Umbilical cord (tissue), 2 donors: ENCODE results near the gene SIX5. TPM values are rescaled to one million over a fixed set of nuclear protein-coding genes. Genes with fewer than 3 reads are reported as not detected.
"Not testable (repeated sequence)": the region's sequence is repeated elsewhere in the genome, so short reads cannot be mapped to it uniquely, and the experiment has no call there.

Experiments
- DNase-seq: peaks from one replicate; pipeline ENCODE4 v3.0.0-alpha.2; 2015; ENCODE audit warnings: low spot score
- total RNA-seq: library from RNA; depleted of rRNA; stranded (reverse); fragments of >200 nt; gene quantifications from one replicate; pipeline ENCODE4 v1.2.3, GENCODE V29; 2014; ENCODE audit warnings: low replicate concordance; ENCODE audit not compliant: insufficient read depth

SIX5 gene
- total RNA-seq, 1 donor from 2014 or later: 18.8 TPM

- DNase-seq: no peak
Measured at GRCh38 chr19:45758921-45759320, 10.1 kb downstream of the SIX5 start.

- DNase-seq: no peak
Measured at GRCh38 chr19:45757695-45758094, 11.4 kb downstream of the SIX5 start.

GRCh38 chr19:45754323-45754722 lies 14.7 kb downstream of the SIX5 start:
- DNase-seq: no peak

GRCh38 chr19:45753548-45753947 lies 15.5 kb downstream of the SIX5 start:
- peak; percentile 41 for DNase-seq

DNA sequence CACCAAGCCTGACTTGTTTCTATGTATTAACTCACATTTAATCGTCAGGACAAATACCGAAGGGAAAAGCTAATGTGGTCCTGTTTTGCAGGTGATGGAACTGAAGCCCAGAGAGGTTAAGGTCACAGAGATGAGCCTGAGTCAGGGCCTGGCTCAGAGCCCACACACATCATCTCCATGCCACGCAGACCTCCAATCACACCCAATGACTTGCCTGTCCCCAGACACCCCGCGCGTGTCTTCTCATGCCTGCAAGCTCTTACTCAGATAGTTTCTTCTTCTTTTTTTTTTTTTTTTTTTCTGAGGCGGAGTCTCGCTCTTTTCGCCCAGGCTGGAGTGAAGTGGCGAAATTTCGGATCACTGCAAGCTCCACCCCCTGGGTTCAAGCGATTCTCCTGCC lies 16.4 kb downstream of the SIX5 start:
- DNase-seq: no peak

- DNase-seq: not testable (repeated sequence)
Measured at GRCh38 chr19:45751483-45751882, 17.6 kb downstream of the SIX5 start.

- no peak for DNase-seq
Measured at GRCh38 chr19:45747513-45747912, 21.5 kb downstream of the SIX5 start.

- DNase-seq: no peak
Measured at GRCh38 chr19:45746866-45747265, 22.2 kb downstream of the SIX5 start.

DNA sequence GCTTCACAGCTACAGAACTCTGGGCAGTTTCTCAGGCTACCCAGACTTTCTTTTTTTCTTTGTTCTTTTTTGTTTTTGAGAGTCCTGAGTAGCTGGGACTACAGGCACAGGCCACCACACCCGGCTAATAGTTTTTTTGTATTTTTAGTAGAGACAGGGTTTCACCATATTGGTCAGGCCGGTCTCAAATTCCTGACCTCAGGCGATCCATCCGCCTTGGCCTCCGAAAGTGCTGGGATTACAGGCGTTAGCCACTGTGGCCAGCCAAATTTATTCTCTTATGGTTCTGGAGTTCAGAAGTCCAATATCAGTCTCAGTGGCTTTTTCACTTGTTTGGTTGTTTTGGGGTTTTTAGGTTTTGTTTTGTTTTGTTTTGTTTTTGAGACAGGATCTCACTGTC lies 23.4 kb downstream of the SIX5 start:
- DNase-seq: no peak

GRCh38 chr19:45742969-45743368 lies 26.1 kb downstream of the SIX5 start:
- DNase-seq: no peak

GRCh38 chr19:45739498-45740439 lies 29.3 kb downstream of the SIX5 start:
- DNase-seq: no peak

- no peak for DNase-seq
Measured at GRCh38 chr19:45733160-45733810, 35.8 kb downstream of the SIX5 start, which contains the start of gene MEIOSIN. TSS of gene MEIOSIN (plus strand) at chr19:45733439. CDS start at chr19:45735377, 1,938 bp downstream.

GRCh38 chr19:45730368-45731288 lies 38.4 kb downstream of the SIX5 start, which contains the start of gene FBXO46:
TSS of gene FBXO46 (minus strand) at chr19:45730896. CDS start at chr19:45713495, 17,401 bp downstream.
- DNase-seq: peak; percentile 99

GRCh38 chr19:45729800-45730290 lies 39.2 kb downstream of the SIX5 start:
- DNase-seq: no peak

DNA sequence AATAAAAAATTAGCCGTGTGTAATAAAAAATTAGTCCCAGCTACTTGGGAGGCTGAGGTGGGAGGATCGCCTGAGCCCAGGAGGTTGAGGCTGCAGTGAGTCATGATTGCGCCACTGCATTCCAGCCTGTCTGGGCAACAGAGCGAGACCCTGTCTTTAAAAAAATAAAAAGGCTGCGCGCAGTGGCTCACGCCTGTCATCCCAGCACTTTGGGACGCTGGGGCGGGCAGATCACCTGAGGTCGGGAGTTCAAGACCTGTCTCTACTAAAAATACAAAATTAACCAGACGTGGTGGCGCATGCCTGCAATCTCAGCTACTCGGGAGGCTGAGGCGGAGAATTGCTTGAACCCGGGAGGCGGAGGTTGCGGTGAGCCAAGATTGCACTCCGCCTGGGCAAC lies 40.4 kb downstream of the SIX5 start:
- DNase-seq: not testable (repeated sequence)

GRCh38 chr19:45720065-45720464 lies 49.0 kb downstream of the SIX5 start:
- DNase-seq: not testable (repeated sequence)

GRCh38 chr19:45717983-45718650 lies 50.9 kb downstream of the SIX5 start:
- DNase-seq: no peak

GRCh38 chr19:45717131-45717982 lies 51.7 kb downstream of the SIX5 start:
- DNase-seq: peak; percentile 99

- DNase-seq: no peak
Measured at GRCh38 chr19:45716359-45717130, 52.5 kb downstream of the SIX5 start.
